SU-DHL-6 (cell line): ENCODE results near the gene TDRD10.

Source experiments
- EZH2phosphoT487 ChIP-seq: fragments of 200-600 bp; sonication (generic), shearing (Covaris generic); conservative IDR thresholded peaks from 2 replicates; pipeline ENCODE4 v1.6.1; 2018; ENCODE audit warnings: mild to moderate bottlenecking, antibody characterized with exemption, low read length, moderate library complexity, mixed read lengths
- TF ChIP-seq, protein P1 (sequence below): fragments of 200-600 bp; sonication (generic); IDR thresholded peaks from one replicate; pipeline ENCODE4 v1.5.1; 2017; ENCODE audit warnings: antibody characterized with exemption, mild to moderate bottlenecking, low read length, moderate library complexity; ENCODE audit not compliant: insufficient read depth, poor library complexity, severe bottlenecking

DNA sequence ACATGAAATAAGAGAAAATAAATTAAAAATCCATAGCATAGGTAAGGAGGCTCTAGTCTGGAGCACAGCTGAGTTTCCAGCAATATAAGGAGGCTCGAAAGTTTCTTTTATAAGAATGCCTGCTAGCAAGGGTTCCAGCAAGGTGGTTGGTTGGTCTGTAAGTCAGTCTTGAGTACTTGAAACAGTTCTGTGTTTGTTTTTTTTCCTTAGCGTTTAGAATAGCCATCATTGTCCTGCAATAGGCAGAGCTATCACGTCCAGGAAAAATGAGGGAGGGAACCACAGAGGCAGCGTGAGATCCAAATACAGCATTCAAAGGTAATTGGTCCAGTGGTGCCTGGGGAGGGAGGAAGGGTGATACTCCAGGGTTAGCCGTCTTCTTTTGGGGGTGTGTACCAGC, 48.1 kb downstream of the TDRD10 start:
- TF ChIP-seq, protein P1, sequence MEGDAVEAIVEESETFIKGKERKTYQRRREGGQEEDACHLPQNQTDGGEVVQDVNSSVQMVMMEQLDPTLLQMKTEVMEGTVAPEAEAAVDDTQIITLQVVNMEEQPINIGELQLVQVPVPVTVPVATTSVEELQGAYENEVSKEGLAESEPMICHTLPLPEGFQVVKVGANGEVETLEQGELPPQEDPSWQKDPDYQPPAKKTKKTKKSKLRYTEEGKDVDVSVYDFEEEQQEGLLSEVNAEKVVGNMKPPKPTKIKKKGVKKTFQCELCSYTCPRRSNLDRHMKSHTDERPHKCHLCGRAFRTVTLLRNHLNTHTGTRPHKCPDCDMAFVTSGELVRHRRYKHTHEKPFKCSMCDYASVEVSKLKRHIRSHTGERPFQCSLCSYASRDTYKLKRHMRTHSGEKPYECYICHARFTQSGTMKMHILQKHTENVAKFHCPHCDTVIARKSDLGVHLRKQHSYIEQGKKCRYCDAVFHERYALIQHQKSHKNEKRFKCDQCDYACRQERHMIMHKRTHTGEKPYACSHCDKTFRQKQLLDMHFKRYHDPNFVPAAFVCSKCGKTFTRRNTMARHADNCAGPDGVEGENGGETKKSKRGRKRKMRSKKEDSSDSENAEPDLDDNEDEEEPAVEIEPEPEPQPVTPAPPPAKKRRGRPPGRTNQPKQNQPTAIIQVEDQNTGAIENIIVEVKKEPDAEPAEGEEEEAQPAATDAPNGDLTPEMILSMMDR, result no peak
- no peak for TF ChIP-seq EZH2phosphoT487
